Brain microvascular endothelial cell (primary cell): ENCODE results near the gene BRSK2.

Experiments
- DNase-seq: peaks from one replicate; pipeline ENCODE4 v3.0.0-alpha.2; 2020
- H3K27ac ChIP-seq: fragments of 250-450 bp; sonication (Bioruptor Pico); 2 replicates; pipeline ENCODE4 v1.5.1; 2020; ENCODE audit warnings: mild to moderate bottlenecking, moderate library complexity
- H3K27me3 ChIP-seq: fragments of 250-450 bp; sonication (Bioruptor Pico); replicated peaks from 2 replicates; pipeline ENCODE4 v1.5.1; 2020; ENCODE audit warnings: mild to moderate bottlenecking
- H3K36me3 ChIP-seq: fragments of 250-450 bp; sonication (Bioruptor Pico); replicated peaks from 2 replicates; pipeline ENCODE4 v1.5.1; 2020; ENCODE audit warnings: mild to moderate bottlenecking
- H3K4me3 ChIP-seq: 2 replicates; pipeline ENCODE4 v1.5.1; 2011; ENCODE audit warnings: low read depth, mild to moderate bottlenecking, control low read depth, low read length, moderate library complexity
- CTCF ChIP-seq: IDR thresholded peaks from 2 replicates; pipeline ENCODE4 v1.5.1; 2011; ENCODE audit warnings: low read depth, mild to moderate bottlenecking, moderate library complexity, low read length, control low read depth, inconsistent platforms; ENCODE audit errors: missing control alignments
- in situ Hi-C: cut with HindIII; loops from 2 replicates; pipeline ENCODE4 v1.10.0; 2017; ENCODE audit warnings: low sequenced_read_pairs, low pct_ligation_motif_present

The BRSK2 gene

GRCh38 chr11:1478011-1478410, 88.3 kb downstream of the BRSK2 start:
- Histone ChIP-seq H3K27me3 (no peaks in the 10 kb centered on the region), H3K27ac (no peak overlapping the region), H3K4me3 (no peak overlapping the region), H3K36me3 (peaks cover 13% of the 10 kb centered on the region)
- no peak for DNase-seq
- in situ Hi-C loops = no loop called here
- no peak for TF ChIP-seq CTCF

- H3K36me3 ChIP-seq = peaks cover 13% of the 10 kb centered on the region
Measured at GRCh38 chr11:1478544-1478943, 88.8 kb downstream of the BRSK2 start.

GRCh38 chr11:1479006-1479677, 89.4 kb downstream of the BRSK2 start:
- DNase-seq = no peak
- no peaks in the 10 kb centered on the region for H3K27me3 ChIP-seq
- in situ Hi-C loops = no loop called here
- no peak overlapping the region for H3K27ac ChIP-seq
- TF ChIP-seq CTCF = no peak
- peaks cover 13% of the 10 kb centered on the region for H3K36me3 ChIP-seq
- no peak overlapping the region for H3K4me3 ChIP-seq

More at GRCh38 chr11:1478544-1478943, 88.8 kb downstream of the BRSK2 start:
- no peak for DNase-seq
- Histone ChIP-seq H3K4me3 (no peak overlapping the region), H3K27me3 (no peaks in the 10 kb centered on the region), H3K27ac (no peak overlapping the region)
- in situ Hi-C loops = no loop called here
- TF ChIP-seq CTCF = no peak

- no peak for DNase-seq
- Histone ChIP-seq H3K27ac (no peak overlapping the region), H3K27me3 (no peaks in the 10 kb centered on the region), H3K36me3 (peaks cover 13% of the 10 kb centered on the region), H3K4me3 (no peak overlapping the region)
- TF ChIP-seq CTCF = no peak
- in situ Hi-C loops = no loop called here
Measured at GRCh38 chr11:1479678-1480118, 90.0 kb downstream of the BRSK2 start.

GRCh38 chr11:1480191-1480554, 90.4 kb downstream of the BRSK2 start:
- no peak for DNase-seq
- peaks cover 13% of the 10 kb centered on the region for H3K36me3 ChIP-seq

More at GRCh38 chr11:1480191-1480554, 90.4 kb downstream of the BRSK2 start:
- TF ChIP-seq CTCF = no peak
- in situ Hi-C loops = no loop called here
- Histone ChIP-seq H3K27ac (no peak overlapping the region), H3K4me3 (no peak overlapping the region), H3K27me3 (no peaks in the 10 kb centered on the region)
